ENCODE results near the gene HMGCR. TPM values are rescaled to one million over a fixed set of nuclear protein-coding genes. Genes with fewer than 3 reads are reported as not detected.

The HMGCR gene
- total and polyA plus RNA-seq, 2 experiments from 2014 or later: 72.2 to 331 TPM

DNA sequence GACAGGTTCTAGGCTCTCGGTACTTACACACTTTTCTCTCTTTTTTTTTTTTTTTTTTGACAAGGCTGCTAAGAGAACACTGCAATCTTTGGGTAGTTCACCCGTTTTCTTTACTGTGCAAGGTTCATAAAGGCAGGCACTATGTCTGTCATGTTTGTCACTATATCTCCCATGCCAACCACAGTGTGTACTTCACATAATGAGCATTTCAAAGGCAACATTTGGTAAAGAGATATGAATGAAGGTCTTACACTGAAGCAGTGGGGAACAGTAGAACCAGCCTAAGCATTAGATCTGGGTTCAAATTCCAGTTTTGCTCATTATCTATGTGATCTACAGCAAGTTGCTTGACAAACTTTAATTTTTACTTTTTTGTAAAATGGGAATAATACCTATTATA, 1.5 kb upstream of the HMGCR start:
- Mint-ChIP-seq H3K27me3 (ENCODE audit: insufficient read depth, low read depth, poor library complexity) (peaks cover 4% of the 10 kb centered on the region), H3K4me3 (no peak overlapping the region; the same call in 2 of the 3 replicates), H3K36me3 (ENCODE audit: low read depth) (peaks cover 20% of the 10 kb centered on the region), H3K4me1 (peaks cover 12% of the 10 kb centered on the region), H3K9me3 (peaks cover 10% of the 10 kb centered on the region; the same call in 2 of the 3 replicates), H3K27ac (no peak overlapping the region)
- no peaks in the 10 kb centered on the region for H3K9me2 ChIP-seq (ENCODE audit: insufficient read depth)
- H3K27ac ChIP-seq (ENCODE audit: low read depth): no peak overlapping the region; the same call in 1 of the 2 replicates
- peaks cover 9% of the 10 kb centered on the region; the same call in 1 of the 2 replicates for H3K4me1 ChIP-seq (ENCODE audit: insufficient read depth)
- H3K79me2 ChIP-seq (replicated peaks; ENCODE audit: insufficient read depth): peaks cover 34% of the 10 kb centered on the region
- no peaks in the 10 kb centered on the region for H3K36me3 ChIP-seq (ENCODE audit: insufficient read depth)
- peak overlapping the region; percentile 77 for H3K4me2 ChIP-seq
- TF ChIP-seq EZH2 (IDR thresholded peaks at IDR 0.05; ENCODE audit: low read depth, unreplicated experiment) (no peak), CTCF (conservative IDR thresholded peaks at IDR 0.05; ENCODE audit: low read depth in 2 of 2) (no peak), JUNB (IDR thresholded peaks at IDR 0.05; ENCODE audit: unreplicated experiment) (no peak), CREB1 (CRISPR knock-in tag; IDR thresholded peaks at IDR 0.05; ENCODE audit: low read depth) (no peak), STAT1 (IDR thresholded peaks at IDR 0.05; ENCODE audit: unreplicated experiment) (no peak), ZNF331 (CRISPR knock-in tag; IDR thresholded peaks at IDR 0.05; ENCODE audit: low read depth) (no peak), POLR2AphosphoS5 (IDR thresholded peaks at IDR 0.05; ENCODE audit: low read depth) (no peak), EZH2phosphoT487 (IDR thresholded peaks at IDR 0.05; ENCODE audit: unreplicated experiment) (no peak), ZNF114 (CRISPR knock-in tag; IDR thresholded peaks at IDR 0.05) (no peak), ZNF462 (CRISPR knock-in tag; IDR thresholded peaks at IDR 0.05) (no peak), ETS1 (IDR thresholded peaks at IDR 0.05) (no peak), REST (IDR thresholded peaks at IDR 0.05; ENCODE audit: unreplicated experiment) (no peak), NANOG (IDR thresholded peaks at IDR 0.05; ENCODE audit: borderline replicate concordance) (no peak)
- DNase-seq (ENCODE audit: low spot score) (no peak), ATAC-seq (no peak)
- H2AFZ ChIP-seq: peak overlapping the region; percentile 65; the same call in 1 of the 2 replicates
- peaks cover 26% of the 10 kb centered on the region for H4K20me1 ChIP-seq (replicated peaks; ENCODE audit: insufficient read depth)
- H3K27me3 ChIP-seq (ENCODE audit: insufficient read depth): no peaks in the 10 kb centered on the region
- no peaks in the 10 kb centered on the region for H3F3A ChIP-seq (replicated peaks; ENCODE audit: low read depth)
- peak overlapping the region; percentile 52; the same call in 1 of the 2 replicates for H3K4me3 ChIP-seq

Data from GM23338 (cell line).